Endodermal cell (in vitro differentiated cells): ENCODE results near the gene FBXL17. TPM values are rescaled to one million over a fixed set of nuclear protein-coding genes. Genes with fewer than 3 reads are reported as not detected.

Experiments
- DNase-seq: peaks from one replicate; pipeline ENCODE4 v3.0.0-alpha.2; 2017
- H3K27ac ChIP-seq: 2 replicates; pipeline ENCODE4 v1.5.1; 2013; ENCODE audit warnings: mild to moderate bottlenecking, low read depth, low read length, moderate library complexity
- H3K27me3 ChIP-seq: 2 replicates; pipeline ENCODE4 v1.6.1; 2013; ENCODE audit warnings: mild to moderate bottlenecking, low read length, moderate library complexity; ENCODE audit not compliant: insufficient read depth, control insufficient read depth, poor library complexity, severe bottlenecking
- H3K36me3 ChIP-seq: 2 replicates; pipeline ENCODE4 v1.7.0; 2013; ENCODE audit warnings: mild to moderate bottlenecking, low read length, moderate library complexity; ENCODE audit not compliant: control insufficient read depth, insufficient read depth
- H3K4me1 ChIP-seq: one replicate; pipeline ENCODE4 v1.7.0; 2013; ENCODE audit warnings: low read length; ENCODE audit not compliant: control insufficient read depth, insufficient read depth
- H3K4me3 ChIP-seq: 2 replicates; pipeline ENCODE4 v1.5.1; 2013; ENCODE audit warnings: mild to moderate bottlenecking, low read length, moderate library complexity
- H3K9ac ChIP-seq: 2 replicates; pipeline ENCODE4 v1.6.1; 2013; ENCODE audit warnings: mild to moderate bottlenecking, low read length, moderate library complexity; ENCODE audit not compliant: poor library complexity, severe bottlenecking; ENCODE audit errors: extremely low read depth
- H3K9me3 ChIP-seq: 2 replicates; pipeline ENCODE4 v1.6.1; 2013; ENCODE audit warnings: mild to moderate bottlenecking, low read length, moderate library complexity; ENCODE audit not compliant: control insufficient read depth
- H3K27ac Mint-ChIP-seq: 2 replicates; pipeline ENCODE4 v1.8.0; 2020; ENCODE audit warnings: mixed read lengths
- H3K27me3 Mint-ChIP-seq: 2 replicates; pipeline ENCODE4 v1.8.0; 2021; ENCODE audit warnings: mild to moderate bottlenecking, mixed read lengths; ENCODE audit not compliant: insufficient read depth
- H3K36me3 Mint-ChIP-seq: 2 replicates; pipeline ENCODE4 v1.8.0; 2020; ENCODE audit warnings: low read depth, mixed read lengths
- H3K4me1 Mint-ChIP-seq: 2 replicates; pipeline ENCODE4 v1.8.0; 2020; ENCODE audit warnings: mixed read lengths
- H3K4me3 Mint-ChIP-seq: 2 replicates; pipeline ENCODE4 v1.8.0; 2020; ENCODE audit warnings: mild to moderate bottlenecking, moderate library complexity, mixed read lengths
- H3K9me3 Mint-ChIP-seq: 2 replicates; pipeline ENCODE4 v1.8.0; 2020; ENCODE audit warnings: mild to moderate bottlenecking, mixed read lengths
- WGBS, 2 experiments: methylation state at CpG; one replicate each; pipeline versions ENCODE4 v1.1.5 to v1.1.7; 2013; ENCODE audit warnings: missing lambda C conversion rate in 2 of 2, mixed read lengths in 1 of 2; ENCODE audit not compliant: insufficient coverage in 1 of 2, insufficient read length in 1 of 2; 5-methylcytosine and 5-hydroxymethylcytosine counted together
- total RNA-seq, 2 donors: library from RNA; stranded (reverse); fragmentation: NEBNext Ultra II Directional in 1 of 2; extraction: Animal tissue kit (Norgen Biotek cat#: 25700) in 1 of 2; gene quantifications; 2 replicates in 1 of 2; 3 replicates in 1 of 2; pipeline ENCODE4 v1.2.1, GENCODE V29; 2021
- TF ChIP-seq, protein P1 (sequence below): fragments of 200-600 bp; sonication (generic); conservative IDR thresholded peaks from 2 replicates; pipeline ENCODE4 v1.5.0; 2021; ENCODE audit warnings: antibody characterized with exemption, mild to moderate bottlenecking

The FBXL17 gene
- total RNA-seq, 2 donors from 2014 or later, result 7.4 to 8.6 TPM

DNA sequence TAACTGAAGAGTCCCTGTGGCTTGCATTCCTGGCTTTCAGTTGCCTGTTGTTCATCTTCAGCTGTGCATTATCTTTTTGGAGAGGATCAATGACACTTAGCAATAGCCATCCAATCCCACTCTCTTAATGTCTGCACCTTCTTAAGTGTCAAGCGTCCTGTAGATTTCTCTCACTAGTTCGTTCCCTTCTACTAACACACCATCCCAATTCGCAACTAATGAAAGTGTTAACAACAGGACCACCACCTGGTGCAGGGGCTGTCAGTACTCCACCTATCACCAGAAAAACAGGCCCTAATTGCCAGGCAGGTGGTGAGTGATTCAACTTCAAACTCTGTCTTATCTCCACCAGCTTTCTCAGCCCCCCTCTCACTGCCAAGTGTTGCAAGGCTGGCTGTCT is 541.7 kb downstream of the FBXL17 start:
- Histone ChIP-seq H3K9ac (no peak overlapping the region), H3K27me3 (no peaks in the 10 kb centered on the region), H3K27ac (no peak overlapping the region), H3K9me3 (no peaks in the 10 kb centered on the region), H3K36me3 (no peaks in the 10 kb centered on the region), H3K4me1 (peaks cover 12% of the 10 kb centered on the region), H3K4me3 (no peak overlapping the region)
- no peaks in the 10 kb centered on the region for H3K9me3 Mint-ChIP-seq
- peaks cover 17% of the 10 kb centered on the region for H3K4me1 Mint-ChIP-seq
- H3K27ac Mint-ChIP-seq, result no peak overlapping the region
- H3K36me3 Mint-ChIP-seq, result no peaks in the 10 kb centered on the region
- DNase-seq, result peak; percentile 67
- TF ChIP-seq, protein P1, sequence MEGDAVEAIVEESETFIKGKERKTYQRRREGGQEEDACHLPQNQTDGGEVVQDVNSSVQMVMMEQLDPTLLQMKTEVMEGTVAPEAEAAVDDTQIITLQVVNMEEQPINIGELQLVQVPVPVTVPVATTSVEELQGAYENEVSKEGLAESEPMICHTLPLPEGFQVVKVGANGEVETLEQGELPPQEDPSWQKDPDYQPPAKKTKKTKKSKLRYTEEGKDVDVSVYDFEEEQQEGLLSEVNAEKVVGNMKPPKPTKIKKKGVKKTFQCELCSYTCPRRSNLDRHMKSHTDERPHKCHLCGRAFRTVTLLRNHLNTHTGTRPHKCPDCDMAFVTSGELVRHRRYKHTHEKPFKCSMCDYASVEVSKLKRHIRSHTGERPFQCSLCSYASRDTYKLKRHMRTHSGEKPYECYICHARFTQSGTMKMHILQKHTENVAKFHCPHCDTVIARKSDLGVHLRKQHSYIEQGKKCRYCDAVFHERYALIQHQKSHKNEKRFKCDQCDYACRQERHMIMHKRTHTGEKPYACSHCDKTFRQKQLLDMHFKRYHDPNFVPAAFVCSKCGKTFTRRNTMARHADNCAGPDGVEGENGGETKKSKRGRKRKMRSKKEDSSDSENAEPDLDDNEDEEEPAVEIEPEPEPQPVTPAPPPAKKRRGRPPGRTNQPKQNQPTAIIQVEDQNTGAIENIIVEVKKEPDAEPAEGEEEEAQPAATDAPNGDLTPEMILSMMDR, result no peak
- H3K27me3 Mint-ChIP-seq, result peaks cover 22% of the 10 kb centered on the region
- H3K4me3 Mint-ChIP-seq, result no peak overlapping the region
- WGBS, 2 experiments, result 74 to 88% methylated on average over 1 to 3 of the region's 3 CpGs

DNA sequence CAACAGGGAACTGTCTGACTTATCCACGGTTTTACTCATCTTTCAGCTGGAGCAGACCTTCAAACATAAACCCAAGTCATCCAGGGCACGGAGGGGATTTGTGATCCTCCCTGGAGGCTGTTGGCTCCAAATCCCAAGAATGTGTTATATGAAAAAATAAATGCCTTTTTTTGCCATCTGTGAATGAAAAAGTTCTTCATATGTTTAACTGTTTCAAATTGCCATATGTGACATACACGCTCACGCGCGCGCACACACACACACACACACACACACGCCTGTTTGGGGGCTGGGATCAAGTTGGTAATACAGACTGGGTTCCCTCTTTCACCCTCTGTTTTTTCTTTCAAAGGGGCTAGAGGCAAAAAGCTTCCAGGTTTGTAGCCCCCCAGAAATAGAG is 546.8 kb downstream of the FBXL17 start:
- DNase-seq, result no peak
- Mint-ChIP-seq H3K9me3 (no peaks in the 10 kb centered on the region), H3K27me3 (peaks cover 22% of the 10 kb centered on the region), H3K4me1 (peaks cover 18% of the 10 kb centered on the region), H3K4me3 (no peak overlapping the region), H3K36me3 (no peaks in the 10 kb centered on the region), H3K27ac (no peak overlapping the region)
- Histone ChIP-seq H3K9me3 (no peaks in the 10 kb centered on the region), H3K27me3 (no peaks in the 10 kb centered on the region), H3K27ac (no peak overlapping the region), H3K4me1 (peaks cover 4% of the 10 kb centered on the region), H3K4me3 (no peak overlapping the region), H3K9ac (no peak overlapping the region), H3K36me3 (no peaks in the 10 kb centered on the region)
- TF ChIP-seq, protein P1, result no peak
- WGBS, 2 experiments, result 96 to 97% methylated on average over 5 to 8 of the region's 8 CpGs

DNA sequence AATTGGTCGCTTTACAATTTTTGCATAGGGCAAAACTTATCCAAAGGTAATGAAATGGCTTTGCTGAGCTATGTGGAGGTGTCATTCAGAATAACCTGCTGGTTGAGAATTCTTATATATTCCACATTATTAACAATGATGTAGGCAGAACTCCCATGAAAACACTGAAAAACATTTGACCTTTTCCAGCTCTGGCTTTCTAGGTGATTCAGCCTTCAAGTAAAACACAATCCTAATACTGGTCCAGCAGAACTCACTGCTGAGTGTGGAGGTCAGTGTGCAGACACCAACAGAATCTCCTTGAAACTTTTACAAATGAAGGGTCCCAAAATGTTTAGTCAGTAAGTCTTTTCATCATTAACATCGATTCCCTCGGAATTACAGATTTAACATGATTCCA is 549.2 kb downstream of the FBXL17 start:
- H3K9ac ChIP-seq, result no peak overlapping the region
- DNase-seq, result no peak
- H3K4me3 ChIP-seq, result no peak overlapping the region
- TF ChIP-seq, protein P1, result no peak
- 96 to 100% methylated on average over 3 of the region's 3 CpGs for WGBS, 2 experiments
- no peaks in the 10 kb centered on the region for H3K36me3 ChIP-seq
- H3K27ac ChIP-seq, result no peak overlapping the region
- no peak overlapping the region for H3K27ac Mint-ChIP-seq
- H3K9me3 ChIP-seq, result no peaks in the 10 kb centered on the region
- no peaks in the 10 kb centered on the region for H3K9me3 Mint-ChIP-seq
- H3K27me3 ChIP-seq, result no peaks in the 10 kb centered on the region
- H3K27me3 Mint-ChIP-seq, result peaks cover 16% of the 10 kb centered on the region
- no peaks in the 10 kb centered on the region for H3K4me1 ChIP-seq
- no peaks in the 10 kb centered on the region for H3K36me3 Mint-ChIP-seq
- H3K4me3 Mint-ChIP-seq, result no peak overlapping the region
- H3K4me1 Mint-ChIP-seq, result peaks cover 16% of the 10 kb centered on the region
